Measurements from ENCODE around the gene DGAT2L6.

Gene DGAT2L6, protein sequence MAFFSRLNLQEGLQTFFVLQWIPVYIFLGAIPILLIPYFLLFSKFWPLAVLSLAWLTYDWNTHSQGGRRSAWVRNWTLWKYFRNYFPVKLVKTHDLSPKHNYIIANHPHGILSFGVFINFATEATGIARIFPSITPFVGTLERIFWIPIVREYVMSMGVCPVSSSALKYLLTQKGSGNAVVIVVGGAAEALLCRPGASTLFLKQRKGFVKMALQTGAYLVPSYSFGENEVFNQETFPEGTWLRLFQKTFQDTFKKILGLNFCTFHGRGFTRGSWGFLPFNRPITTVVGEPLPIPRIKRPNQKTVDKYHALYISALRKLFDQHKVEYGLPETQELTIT

DNA sequence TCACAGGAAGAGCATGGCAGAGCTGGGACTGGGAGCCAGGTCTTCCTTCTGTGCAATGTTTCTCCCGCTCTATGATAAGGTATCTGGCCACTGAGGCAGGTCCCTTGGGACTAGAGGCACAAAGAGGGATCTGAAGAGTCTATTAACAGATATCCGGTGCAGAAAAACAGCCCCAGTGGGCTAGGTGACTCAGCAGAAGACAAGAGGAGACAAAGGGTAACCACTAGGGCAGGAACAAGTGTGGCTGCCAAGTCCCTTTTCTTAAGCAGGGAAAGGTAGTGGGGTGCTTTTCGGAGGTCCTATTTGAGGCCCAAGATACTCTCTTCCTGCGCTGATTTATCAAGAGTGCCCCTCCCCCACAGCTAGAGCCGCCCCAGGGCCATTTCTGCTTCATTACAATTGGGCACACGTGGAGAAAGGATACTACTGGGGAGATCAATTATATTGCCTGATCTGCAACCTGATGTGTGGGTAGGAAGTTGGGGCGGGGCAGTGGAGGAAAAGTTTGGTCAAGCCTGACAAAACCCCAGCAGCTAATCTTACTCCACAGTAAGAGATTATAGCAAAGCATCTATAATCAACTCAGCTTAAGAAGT lies at the start of gene DGAT2L6:
TSS of gene DGAT2L6 (plus strand) at position 546 of the 596 bp plus-strand sequence. CDS start 100 bp downstream, outside the sequence.
- Histone ChIP-seq H3K9ac (ENCODE audit: low read length) (no peak within 1 kb of the TSS), H3K9me2 (replicated peaks; ENCODE audit: insufficient read depth, low read length) (no peaks in the 10 kb centered on the region), H3K9me3 (ENCODE audit: insufficient read depth, low read length) (no peaks in the 10 kb centered on the region), H2AFZ (ENCODE audit: low read depth, low read length, severe bottlenecking) (no peak within 1 kb of the TSS), H3K79me2 (ENCODE audit: insufficient read depth, low read length) (no peaks in the 10 kb centered on the region), H3K36me3 (ENCODE audit: low read length) (no peaks in the 10 kb centered on the region), H3K27ac (ENCODE audit: low read depth, low read length) (no peak within 1 kb of the TSS), H3K4me3 (ENCODE audit: insufficient read depth, low read length, poor library complexity, severe bottlenecking) (no peak within 1 kb of the TSS), H3K27me3 (ENCODE audit: low read length) (no peaks in the 10 kb centered on the region), H3K4me2 (ENCODE audit: low read depth, low read length, poor library complexity, severe bottlenecking) (no peak within 1 kb of the TSS), H4K20me1 (ENCODE audit: low read depth, low read length) (no peaks in the 10 kb centered on the region), H3F3A (ENCODE audit: insufficient read depth) (no peaks in the 10 kb centered on the region)
- no peak for TF ChIP-seq EZH2phosphoT487 (conservative IDR thresholded peaks at IDR 0.05; ENCODE audit: low read length)
- no peak for TF ChIP-seq CTCF (IDR thresholded peaks at IDR 0.05; ENCODE audit: insufficient read depth, low read length, poor library complexity, severe bottlenecking)

GRCh38 chrX:70128071-70128470 lies 49.2 kb upstream of the DGAT2L6 start:
- Histone ChIP-seq H3K9ac (ENCODE audit: low read length) (no peak overlapping the region), H3F3A (ENCODE audit: insufficient read depth) (peaks cover 7% of the 10 kb centered on the region; the same call in 1 of the 2 replicates), H3K27me3 (ENCODE audit: low read length) (no peaks in the 10 kb centered on the region), H3K36me3 (ENCODE audit: low read length) (no peaks in the 10 kb centered on the region), H3K9me2 (replicated peaks; ENCODE audit: insufficient read depth, low read length) (no peaks in the 10 kb centered on the region), H3K79me2 (ENCODE audit: insufficient read depth, low read length) (no peaks in the 10 kb centered on the region), H3K4me2 (ENCODE audit: low read depth, low read length, poor library complexity, severe bottlenecking) (no peak overlapping the region), H3K4me3 (ENCODE audit: insufficient read depth, low read length, poor library complexity, severe bottlenecking) (no peak overlapping the region), H3K9me3 (ENCODE audit: insufficient read depth, low read length) (no peaks in the 10 kb centered on the region), H2AFZ (ENCODE audit: low read depth, low read length, severe bottlenecking) (no peak overlapping the region), H4K20me1 (ENCODE audit: low read depth, low read length) (no peaks in the 10 kb centered on the region), H3K27ac (ENCODE audit: low read depth, low read length) (no peak overlapping the region)
- TF ChIP-seq EZH2phosphoT487 (conservative IDR thresholded peaks at IDR 0.05; ENCODE audit: low read length), result no peak

- Histone ChIP-seq H3K9me2 (replicated peaks; ENCODE audit: insufficient read depth, low read length) (no peaks in the 10 kb centered on the region), H3K36me3 (ENCODE audit: low read length) (no peaks in the 10 kb centered on the region), H3K79me2 (ENCODE audit: insufficient read depth, low read length) (peaks cover 10% of the 10 kb centered on the region), H3K4me2 (ENCODE audit: low read depth, low read length, poor library complexity, severe bottlenecking) (no peak overlapping the region), H3K27me3 (ENCODE audit: low read length) (no peaks in the 10 kb centered on the region), H3K27ac (ENCODE audit: low read depth, low read length) (no peak overlapping the region), H3F3A (ENCODE audit: insufficient read depth) (peaks cover 12% of the 10 kb centered on the region; the same call in 1 of the 2 replicates), H3K9me3 (ENCODE audit: insufficient read depth, low read length) (no peaks in the 10 kb centered on the region), H3K4me3 (ENCODE audit: insufficient read depth, low read length, poor library complexity, severe bottlenecking) (no peak overlapping the region), H3K9ac (ENCODE audit: low read length) (no peak overlapping the region), H4K20me1 (ENCODE audit: low read depth, low read length) (no peaks in the 10 kb centered on the region), H2AFZ (ENCODE audit: low read depth, low read length, severe bottlenecking) (no peak overlapping the region)
- no peak for TF ChIP-seq EZH2phosphoT487 (conservative IDR thresholded peaks at IDR 0.05; ENCODE audit: low read length)
- no peak for TF ChIP-seq CTCF (IDR thresholded peaks at IDR 0.05; ENCODE audit: insufficient read depth, low read length, poor library complexity, severe bottlenecking)
These were observed 47.5 kb upstream of the DGAT2L6 start for GRCh38 chrX:70129816-70130215.

GRCh38 chrX:70132224-70132623 lies 45.1 kb upstream of the DGAT2L6 start:
- Histone ChIP-seq H4K20me1 (ENCODE audit: low read depth, low read length) (no peaks in the 10 kb centered on the region), H3K9me2 (replicated peaks; ENCODE audit: insufficient read depth, low read length) (no peaks in the 10 kb centered on the region), H3K79me2 (ENCODE audit: insufficient read depth, low read length) (peaks cover 18% of the 10 kb centered on the region), H3K36me3 (ENCODE audit: low read length) (no peaks in the 10 kb centered on the region), H3K4me2 (ENCODE audit: low read depth, low read length, poor library complexity, severe bottlenecking) (peak overlapping the region; percentile 81), H3K4me3 (ENCODE audit: insufficient read depth, low read length, poor library complexity, severe bottlenecking) (no peak overlapping the region), H3F3A (ENCODE audit: insufficient read depth) (peaks cover 12% of the 10 kb centered on the region; the same call in 1 of the 2 replicates), H2AFZ (ENCODE audit: low read depth, low read length, severe bottlenecking) (peak overlapping the region; percentile 96), H3K27me3 (ENCODE audit: low read length) (no peaks in the 10 kb centered on the region), H3K27ac (ENCODE audit: low read depth, low read length) (peak overlapping the region; percentile 91; the same call in 1 of the 2 replicates), H3K9ac (ENCODE audit: low read length) (peak overlapping the region; percentile 79; the same call in 1 of the 2 replicates), H3K9me3 (ENCODE audit: insufficient read depth, low read length) (no peaks in the 10 kb centered on the region)
- no peak for TF ChIP-seq CTCF (IDR thresholded peaks at IDR 0.05; ENCODE audit: insufficient read depth, low read length, poor library complexity, severe bottlenecking)
- TF ChIP-seq EZH2phosphoT487 (conservative IDR thresholded peaks at IDR 0.05; ENCODE audit: low read length), result no peak

Measured in SU-DHL-6 (cell line).